H1 (cell line): ENCODE measurements around the gene ADGRL3.

Source experiments
- EP300 ChIP-seq, 2 experiments: IDR thresholded peaks; 1 replicate in 1 of 2; 2 replicates in 1 of 2; pipeline ENCODE4 v1.6.1; 2011 to 2012; ENCODE audit warnings: low read depth in 2 of 2, low read length in 2 of 2, mild to moderate bottlenecking in 2 of 2, borderline replicate concordance in 1 of 2, inconsistent platforms in 1 of 2, moderate library complexity in 1 of 2
- TAF1 ChIP-seq: IDR thresholded peaks from 2 replicates; pipeline ENCODE4 v1.6.1; 2011; ENCODE audit warnings: mild to moderate bottlenecking, low read depth, low read length
- TF ChIP-seq, protein P1 (sequence below), 3 experiments: IDR thresholded peaks; 1 replicate in 2 of 3; 2 replicates in 1 of 3; pipeline versions ENCODE4 v1.5.1 to v1.6.1; 2011; ENCODE audit warnings: low read length in 3 of 3, mild to moderate bottlenecking in 3 of 3, inconsistent platforms in 2 of 3, low read depth in 1 of 3, moderate library complexity in 1 of 3; ENCODE audit not compliant: insufficient read depth in 1 of 3; ENCODE audit errors: control extremely low read depth in 1 of 3

DNA sequence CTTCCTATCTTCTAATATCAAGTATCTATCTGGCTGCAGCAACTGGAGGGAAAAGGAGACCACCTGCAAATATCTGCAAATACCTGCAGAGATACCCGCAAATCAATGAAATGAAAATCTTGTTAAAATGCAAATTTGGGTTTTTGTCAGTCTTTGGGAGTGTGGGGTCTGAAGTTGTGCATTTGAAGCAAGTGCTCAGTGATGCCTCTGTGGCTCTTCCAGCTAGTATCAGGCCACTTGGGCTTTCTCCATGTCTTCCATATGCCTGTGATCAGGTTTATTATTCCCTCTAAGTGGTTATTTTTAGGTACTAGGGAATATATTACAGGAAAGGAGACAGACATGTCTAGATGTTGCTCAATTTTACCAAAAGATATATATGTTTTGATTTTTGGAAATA, 880.3 kb downstream of the ADGRL3 start:
- TF ChIP-seq TAF1 (no peak), EP300 (IDR thresholded peaks at IDR 0.05; ENCODE audit: borderline replicate concordance in 1 of 2, low read depth in 2 of 2, low read length in 2 of 2) (no peak)
- TF ChIP-seq, protein P1, sequence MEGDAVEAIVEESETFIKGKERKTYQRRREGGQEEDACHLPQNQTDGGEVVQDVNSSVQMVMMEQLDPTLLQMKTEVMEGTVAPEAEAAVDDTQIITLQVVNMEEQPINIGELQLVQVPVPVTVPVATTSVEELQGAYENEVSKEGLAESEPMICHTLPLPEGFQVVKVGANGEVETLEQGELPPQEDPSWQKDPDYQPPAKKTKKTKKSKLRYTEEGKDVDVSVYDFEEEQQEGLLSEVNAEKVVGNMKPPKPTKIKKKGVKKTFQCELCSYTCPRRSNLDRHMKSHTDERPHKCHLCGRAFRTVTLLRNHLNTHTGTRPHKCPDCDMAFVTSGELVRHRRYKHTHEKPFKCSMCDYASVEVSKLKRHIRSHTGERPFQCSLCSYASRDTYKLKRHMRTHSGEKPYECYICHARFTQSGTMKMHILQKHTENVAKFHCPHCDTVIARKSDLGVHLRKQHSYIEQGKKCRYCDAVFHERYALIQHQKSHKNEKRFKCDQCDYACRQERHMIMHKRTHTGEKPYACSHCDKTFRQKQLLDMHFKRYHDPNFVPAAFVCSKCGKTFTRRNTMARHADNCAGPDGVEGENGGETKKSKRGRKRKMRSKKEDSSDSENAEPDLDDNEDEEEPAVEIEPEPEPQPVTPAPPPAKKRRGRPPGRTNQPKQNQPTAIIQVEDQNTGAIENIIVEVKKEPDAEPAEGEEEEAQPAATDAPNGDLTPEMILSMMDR (IDR thresholded peaks at IDR 0.05; ENCODE audit: control extremely low read depth in 1 of 3, insufficient read depth in 1 of 3, low read depth in 1 of 3, low read length in 3 of 3), result no peak
